Osteoblast (primary cell): ENCODE data around the gene PYCARD. TPM values are rescaled to one million over a fixed set of nuclear protein-coding genes. Genes with fewer than 3 reads are reported as not detected.
A peak's percentile ranks its signal among the peaks of the same experiment; 100 is the strongest.

Experiments
- DNase-seq: peaks from one replicate; pipeline ENCODE4 v3.0.0; 2011; ENCODE audit warnings: low spot score, mixed read lengths; ENCODE audit not compliant: insufficient read length; ENCODE audit errors: missing footprints
- H2AFZ ChIP-seq: 2 replicates; pipeline ENCODE4 v1.6.0; 2011; ENCODE audit warnings: mild to moderate bottlenecking, low read length
- H3K27ac ChIP-seq: 2 replicates; pipeline ENCODE4 v1.5.1; 2011; ENCODE audit warnings: mild to moderate bottlenecking, low read depth, low read length, moderate library complexity
- H3K27me3 ChIP-seq: 2 replicates; pipeline ENCODE4 v1.6.0; 2012; ENCODE audit warnings: mild to moderate bottlenecking, control low read depth, inconsistent platforms, low read length, moderate library complexity; ENCODE audit not compliant: insufficient read depth
- H3K36me3 ChIP-seq: 2 replicates; pipeline ENCODE4 v1.5.1; 2011; ENCODE audit warnings: mild to moderate bottlenecking, low read length, control low read depth, moderate library complexity; ENCODE audit not compliant: insufficient read depth
- H3K4me1 ChIP-seq: 2 replicates; pipeline ENCODE4 v1.5.1; 2011; ENCODE audit warnings: mild to moderate bottlenecking, low read length, control low read depth, moderate library complexity; ENCODE audit not compliant: insufficient read depth
- H3K4me2 ChIP-seq: 2 replicates; pipeline ENCODE4 v1.6.0; 2011; ENCODE audit warnings: mild to moderate bottlenecking, low read length; ENCODE audit not compliant: insufficient read depth
- H3K4me3 ChIP-seq: fragments of 200-600 bp; sonication (generic); 3 replicates; pipeline ENCODE4 v1.5.1; 2012; ENCODE audit warnings: mild to moderate bottlenecking, low read length, inconsistent platforms; ENCODE audit not compliant: insufficient read depth
- H3K79me2 ChIP-seq: 2 replicates; pipeline ENCODE4 v1.6.0; 2012; ENCODE audit warnings: mild to moderate bottlenecking, low read length, control low read depth, inconsistent platforms; ENCODE audit not compliant: insufficient read depth
- H3K9me3 ChIP-seq: 2 replicates; pipeline ENCODE4 v1.5.1; 2011; ENCODE audit warnings: low read depth, low read length, control low read depth
- H4K20me1 ChIP-seq: 2 replicates; pipeline ENCODE4 v1.6.0; 2012; ENCODE audit warnings: mild to moderate bottlenecking, low read length, control low read depth; ENCODE audit not compliant: insufficient read depth
- CTCF ChIP-seq: IDR thresholded peaks from 2 replicates; pipeline ENCODE4 v1.5.1; 2011; ENCODE audit warnings: mild to moderate bottlenecking, low read depth, low read length, moderate library complexity; ENCODE audit errors: extremely low read depth
- total RNA-seq: library from RNA; depleted of rRNA; stranded (reverse); fragments of >200 nt; gene quantifications from 2 replicates; pipeline ENCODE4 v1.2.3, GENCODE V29; 2012

The PYCARD gene
- 53.9 and 61.5 TPM in 2 replicates for total RNA-seq

- H3K4me2 ChIP-seq: peak within 1 kb of the TSS; percentile 79
- no peak within 1 kb of the TSS for H3K27ac ChIP-seq
- TF ChIP-seq CTCF: no peak
- peak within 1 kb of the TSS; percentile 80 for H3K4me3 ChIP-seq
- H3K9me3 ChIP-seq: no peaks in the 10 kb centered on the region
- H4K20me1 ChIP-seq: peaks cover 7% of the 10 kb centered on the region
- H3K79me2 ChIP-seq: no peaks in the 10 kb centered on the region
- H3K27me3 ChIP-seq: peaks cover 5% of the 10 kb centered on the region
- DNase-seq: peak; percentile 94
- H3K36me3 ChIP-seq: peaks cover 12% of the 10 kb centered on the region
- peaks cover 11% of the 10 kb centered on the region for H3K4me1 ChIP-seq
- peak within 1 kb of the TSS; percentile 29 for H2AFZ ChIP-seq
Measured at GRCh38 chr16:31202414-31203375, at the start of gene PYCARD. Gene PYCARD (minus strand): TSS chr16:31202760. CDS start chr16:31202690, 70 bp downstream.

DNA sequence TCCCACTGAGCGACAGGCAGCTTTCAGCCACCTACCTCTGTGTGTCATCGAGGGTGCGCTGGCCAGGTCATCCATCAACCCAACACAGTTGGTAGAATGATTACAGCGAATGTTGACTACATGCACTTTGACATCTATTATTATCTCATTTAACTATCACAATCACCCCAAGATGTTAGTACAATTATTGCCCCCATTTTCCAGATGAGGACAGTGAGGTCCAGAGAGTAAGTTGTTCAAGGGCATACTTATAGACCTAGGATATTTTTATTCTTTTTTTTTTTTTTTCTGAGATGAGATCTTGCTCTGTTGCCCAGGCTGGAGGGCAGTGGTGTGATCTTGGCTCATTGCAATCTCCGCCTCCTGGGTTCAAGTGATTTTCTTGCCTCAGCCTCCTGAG is 48.9 kb upstream of the PYCARD start:
- TF ChIP-seq CTCF: no peak
- no peaks in the 10 kb centered on the region for H3K36me3 ChIP-seq
- H3K79me2 ChIP-seq: no peaks in the 10 kb centered on the region
- no peak overlapping the region for H3K4me2 ChIP-seq
- peaks cover 2% of the 10 kb centered on the region for H3K27me3 ChIP-seq
- DNase-seq: no peak
- no peaks in the 10 kb centered on the region for H3K4me1 ChIP-seq
- no peaks in the 10 kb centered on the region for H4K20me1 ChIP-seq
- H2AFZ ChIP-seq: no peak overlapping the region
- no peak overlapping the region for H3K27ac ChIP-seq
- H3K9me3 ChIP-seq: no peaks in the 10 kb centered on the region
- no peak overlapping the region for H3K4me3 ChIP-seq

- no peak for TF ChIP-seq CTCF
- no peaks in the 10 kb centered on the region for H3K9me3 ChIP-seq
- H3K36me3 ChIP-seq: no peaks in the 10 kb centered on the region
- no peaks in the 10 kb centered on the region for H4K20me1 ChIP-seq
- H2AFZ ChIP-seq: no peak overlapping the region
- H3K4me1 ChIP-seq: no peaks in the 10 kb centered on the region
- H3K4me3 ChIP-seq: no peak overlapping the region
- no peak overlapping the region for H3K27ac ChIP-seq
- H3K79me2 ChIP-seq: no peaks in the 10 kb centered on the region
- peaks cover 4% of the 10 kb centered on the region for H3K27me3 ChIP-seq
- DNase-seq: peak; percentile 63
- H3K4me2 ChIP-seq: no peak overlapping the region
Measured at GRCh38 chr16:31250782-31251384, 48.3 kb upstream of the PYCARD start.

- Histone ChIP-seq H3K27me3 (peaks cover 10% of the 10 kb centered on the region), H3K27ac (no peak overlapping the region), H3K36me3 (no peaks in the 10 kb centered on the region), H3K79me2 (no peaks in the 10 kb centered on the region), H2AFZ (no peak overlapping the region), H4K20me1 (no peaks in the 10 kb centered on the region), H3K9me3 (no peaks in the 10 kb centered on the region), H3K4me1 (no peaks in the 10 kb centered on the region), H3K4me3 (no peak overlapping the region), H3K4me2 (no peak overlapping the region)
- TF ChIP-seq CTCF: no peak
- no peak for DNase-seq
Measured at GRCh38 chr16:31248344-31248743, 45.8 kb upstream of the PYCARD start.
